Dendritic cell treated with granulocyte-macrophage colony-stimulating factor and Interleukin-4, amounts not matched to agents 40 ng/mL and 50 ng/mL, for 4 days (primary cell): Measurements from ENCODE around the gene PBX1.

Source experiments
- H3K27ac Mint-ChIP-seq: one replicate; pipeline ENCODE4 v1.8.0; 2022; ENCODE audit warnings: mild to moderate bottlenecking, mixed read lengths
- H3K27me3 Mint-ChIP-seq: one replicate; pipeline ENCODE4 v1.8.0; 2022; ENCODE audit warnings: mild to moderate bottlenecking, mixed read lengths
- H3K36me3 Mint-ChIP-seq: one replicate; pipeline ENCODE4 v1.8.0; 2022; ENCODE audit warnings: low read depth, mixed read lengths
- H3K4me1 Mint-ChIP-seq: one replicate; pipeline ENCODE4 v1.8.0; 2022; ENCODE audit warnings: low read depth, mixed read lengths
- H3K4me3 Mint-ChIP-seq: one replicate; pipeline ENCODE4 v1.8.0; 2022; ENCODE audit warnings: mild to moderate bottlenecking, moderate library complexity, mixed read lengths
- H3K9me3 Mint-ChIP-seq: one replicate; pipeline ENCODE4 v1.8.0; 2022; ENCODE audit warnings: mixed read lengths
- intact Hi-C: fragments of 100-400 bp; cut with micrococcal nuclease; formaldehyde crosslinking; loops from one replicate; pipeline ENCODE4 v1.15.0; 2022

The PBX1 gene

GRCh38 chr1:164880199-164880598 is 321.2 kb downstream of the PBX1 start:
- Mint-ChIP-seq H3K27me3 (no peaks in the 10 kb centered on the region), H3K36me3 (no peaks in the 10 kb centered on the region), H3K9me3 (peaks cover 13% of the 10 kb centered on the region), H3K4me3 (no peak overlapping the region), H3K4me1 (no peaks in the 10 kb centered on the region), H3K27ac (no peak overlapping the region)
- intact Hi-C loops: no loop called here

DNA sequence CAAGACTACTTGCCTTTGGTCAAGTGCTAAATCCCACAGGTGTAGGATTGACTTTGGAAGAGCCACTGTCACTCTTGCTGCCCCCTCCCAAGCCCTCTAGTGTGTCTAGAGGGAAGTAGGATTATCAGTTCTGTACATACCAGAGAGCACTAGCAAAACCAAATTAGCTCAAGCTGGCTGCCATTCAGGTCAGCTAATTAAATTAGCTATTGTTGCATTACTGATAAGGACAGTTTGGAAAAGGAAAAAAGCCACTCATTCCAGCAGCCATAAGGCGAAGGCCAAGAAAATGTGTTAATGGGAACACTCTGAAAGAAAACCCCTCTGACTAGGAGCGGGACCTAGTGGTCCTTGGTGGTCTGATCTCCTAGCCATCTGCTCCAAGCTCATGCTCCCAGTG is 321.7 kb downstream of the PBX1 start:
- Mint-ChIP-seq H3K27ac (no peak overlapping the region), H3K36me3 (no peaks in the 10 kb centered on the region), H3K4me3 (no peak overlapping the region), H3K27me3 (no peaks in the 10 kb centered on the region), H3K9me3 (peaks cover 16% of the 10 kb centered on the region), H3K4me1 (no peaks in the 10 kb centered on the region)
- intact Hi-C loops: no loop called here

- Mint-ChIP-seq H3K9me3 (peaks cover 30% of the 10 kb centered on the region), H3K27me3 (no peaks in the 10 kb centered on the region), H3K27ac (no peak overlapping the region), H3K36me3 (no peaks in the 10 kb centered on the region), H3K4me3 (no peak overlapping the region), H3K4me1 (no peaks in the 10 kb centered on the region)
- intact Hi-C loops: no loop called here
These were observed 326.3 kb downstream of the PBX1 start for GRCh38 chr1:164885311-164885710.

DNA sequence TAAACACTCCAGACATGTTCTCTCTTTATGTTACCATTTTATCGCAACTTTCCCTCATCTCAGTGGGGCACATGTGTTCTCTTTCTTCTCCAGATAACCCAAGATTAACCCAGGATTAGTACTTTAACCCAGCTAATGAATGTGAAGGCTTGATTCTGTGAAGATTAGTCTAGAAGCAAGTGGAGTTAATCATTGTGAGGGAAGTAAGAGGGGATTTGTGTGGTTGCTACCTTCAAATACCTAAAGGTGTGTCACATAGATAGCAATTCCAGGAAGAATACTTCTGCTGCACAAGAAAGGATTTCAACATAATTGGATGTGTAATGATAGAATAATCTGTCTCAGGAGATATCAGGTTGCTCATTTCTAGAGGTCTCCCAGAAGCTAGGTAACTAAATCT is 327.1 kb downstream of the PBX1 start:
- H3K27ac Mint-ChIP-seq: no peak overlapping the region
- peaks cover 25% of the 10 kb centered on the region for H3K9me3 Mint-ChIP-seq
- H3K27me3 Mint-ChIP-seq: no peaks in the 10 kb centered on the region
- H3K4me1 Mint-ChIP-seq: no peaks in the 10 kb centered on the region
- H3K4me3 Mint-ChIP-seq: no peak overlapping the region
- no peaks in the 10 kb centered on the region for H3K36me3 Mint-ChIP-seq
- intact Hi-C loops: no loop called here

DNA sequence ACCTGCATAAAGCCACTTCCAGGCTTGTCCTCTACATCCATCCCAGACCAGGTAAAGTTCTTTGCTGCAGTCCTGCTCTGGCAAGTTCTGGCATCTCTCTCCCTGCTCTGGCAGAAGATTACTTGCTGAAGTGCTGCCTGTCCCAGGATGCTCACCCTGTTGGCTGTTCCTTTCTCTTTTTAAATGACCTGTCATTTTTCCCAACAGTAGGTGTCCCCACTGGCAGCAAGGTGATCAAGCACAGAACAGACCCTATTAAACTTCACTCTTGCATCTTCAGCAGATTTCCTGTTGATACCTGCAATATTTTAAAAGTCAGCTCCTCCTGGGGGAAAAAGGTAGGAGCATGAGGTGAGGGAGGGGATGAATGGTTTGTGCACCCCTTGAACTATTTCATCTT is 332.6 kb downstream of the PBX1 start:
- intact Hi-C loops: no loop called here
- Mint-ChIP-seq H3K27me3 (no peaks in the 10 kb centered on the region), H3K36me3 (no peaks in the 10 kb centered on the region), H3K4me3 (no peak overlapping the region), H3K4me1 (no peaks in the 10 kb centered on the region), H3K27ac (no peak overlapping the region), H3K9me3 (peaks cover 4% of the 10 kb centered on the region)

- intact Hi-C loops: no loop called here
- Mint-ChIP-seq H3K36me3 (no peaks in the 10 kb centered on the region), H3K27ac (no peak overlapping the region), H3K9me3 (peaks cover 9% of the 10 kb centered on the region), H3K27me3 (no peaks in the 10 kb centered on the region), H3K4me3 (no peak overlapping the region), H3K4me1 (no peaks in the 10 kb centered on the region)
These were observed 336.3 kb downstream of the PBX1 start for GRCh38 chr1:164895026-164895912.

DNA sequence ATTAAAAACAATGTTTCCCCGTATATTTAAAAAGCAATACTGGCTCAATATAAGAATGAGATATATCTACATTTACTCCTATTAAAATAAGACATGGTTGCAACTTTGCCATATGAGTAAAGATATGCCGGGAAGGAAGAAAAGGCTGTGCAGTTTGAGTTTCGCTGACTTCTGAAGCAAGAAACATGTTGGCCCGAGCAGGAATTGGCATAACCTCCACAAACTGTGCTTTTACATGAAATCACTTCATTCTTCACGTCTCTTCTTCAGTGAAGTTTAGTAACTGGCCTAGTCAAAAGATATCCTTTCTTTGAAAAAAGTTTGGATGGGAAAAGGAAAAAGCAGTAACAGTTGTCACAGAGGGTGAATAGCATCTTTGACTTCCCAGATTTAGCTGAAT is 342.0 kb downstream of the PBX1 start:
- Mint-ChIP-seq H3K36me3 (no peaks in the 10 kb centered on the region), H3K4me1 (no peaks in the 10 kb centered on the region), H3K27ac (no peak overlapping the region), H3K4me3 (no peak overlapping the region), H3K9me3 (peaks cover 9% of the 10 kb centered on the region), H3K27me3 (no peaks in the 10 kb centered on the region)
- intact Hi-C loops: no loop called here
